Stimulated activated CD8-positive, alpha-beta memory T cell treated with anti-CD3 and anti-CD28 coated beads, Interleukin-7, amount 100 ng/mL, for 48 hours (primary cell): ENCODE data around the gene DLGAP4.

Experiments
- DNase-seq, 2 donors: peaks; one replicate each; pipeline ENCODE4 v3.0.0-alpha.2; 2020; ENCODE audit warnings: low read depth in 1 of 2; ENCODE audit errors: extremely low read depth in 1 of 2

The DLGAP4 gene

GRCh38 chr20:36273414-36274180 lies 32.5 kb upstream of the DLGAP4 start:
- no peak for DNase-seq

- no peak for DNase-seq
Observed at GRCh38 chr20:36274181-36274841, 31.8 kb upstream of the DLGAP4 start.

- no peak for DNase-seq
Observed at GRCh38 chr20:36275011-36275410, 31.1 kb upstream of the DLGAP4 start.

GRCh38 chr20:36275441-36276189 lies 30.5 kb upstream of the DLGAP4 start:
- no peak for DNase-seq

GRCh38 chr20:36277546-36277945 lies 28.6 kb upstream of the DLGAP4 start:
- DNase-seq, result no peak

GRCh38 chr20:36279362-36279761 lies 26.8 kb upstream of the DLGAP4 start:
- DNase-seq, result no peak

GRCh38 chr20:36279776-36280175 lies 26.4 kb upstream of the DLGAP4 start:
- no peak for DNase-seq

- no peak for DNase-seq
Observed at GRCh38 chr20:36281785-36282380, 24.3 kb upstream of the DLGAP4 start.

- no peak for DNase-seq
Observed at GRCh38 chr20:36284751-36285150, 21.4 kb upstream of the DLGAP4 start.

GRCh38 chr20:36285746-36286447 lies 20.2 kb upstream of the DLGAP4 start:
- no peak for DNase-seq

- DNase-seq, result no peak
Observed at GRCh38 chr20:36297656-36298055, 8.5 kb upstream of the DLGAP4 start.

GRCh38 chr20:36298061-36298460 lies 8.1 kb upstream of the DLGAP4 start:
- no peak for DNase-seq

- no peak for DNase-seq
Observed at GRCh38 chr20:36298795-36299339, 7.3 kb upstream of the DLGAP4 start.

GRCh38 chr20:36299459-36299858 lies 6.7 kb upstream of the DLGAP4 start:
- no peak for DNase-seq

GRCh38 chr20:36301359-36302119 lies 4.6 kb upstream of the DLGAP4 start:
- DNase-seq, result no peak

- DNase-seq, result no peak
Observed at GRCh38 chr20:36303020-36303595, 3.0 kb upstream of the DLGAP4 start.

- DNase-seq, result no peak
Observed at GRCh38 chr20:36303831-36304230, 2.3 kb upstream of the DLGAP4 start.

- no peak for DNase-seq
Observed at GRCh38 chr20:36304786-36305495, 1.2 kb upstream of the DLGAP4 start.
